Measurements from ENCODE around the gene CCDC80. TPM values are rescaled to one million over a fixed set of nuclear protein-coding genes. Genes with fewer than 3 reads are reported as not detected.
A peak's percentile ranks its signal among the peaks of the same experiment; 100 is the strongest.

CCDC80 gene
- total RNA-seq, 6 experiments from 2014 or later: 326 to 388 (median 358) TPM

DNA sequence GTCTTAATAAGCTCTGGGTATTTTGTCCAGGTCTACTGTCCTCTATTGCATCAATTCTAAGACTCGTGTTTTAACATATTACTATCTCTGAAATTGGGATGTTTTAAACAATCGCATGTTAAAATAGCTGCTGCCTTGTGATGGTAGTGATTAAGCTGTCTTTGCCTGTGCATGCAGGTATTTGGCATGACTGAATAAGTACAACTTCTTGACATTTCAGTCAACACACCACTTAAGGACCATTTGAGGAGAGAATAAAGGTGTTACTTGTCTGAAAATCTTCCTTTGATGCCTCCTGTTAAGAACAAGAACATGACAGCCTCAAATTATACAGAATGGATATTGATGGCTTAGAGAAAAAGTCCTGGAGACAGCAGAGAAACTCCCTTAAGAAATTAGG lies 46.1 kb downstream of the CCDC80 start:
- no peak for DNase-seq
- Mint-ChIP-seq H3K9me3 (no peaks in the 10 kb centered on the region), H3K27me3 (ENCODE audit: insufficient read depth) (no peaks in the 10 kb centered on the region), H3K4me3 (no peak overlapping the region), H3K27ac (no peak overlapping the region), H3K4me1 (ENCODE audit: low read depth) (peaks cover 17% of the 10 kb centered on the region), H3K36me3 (ENCODE audit: low read depth) (peaks cover 21% of the 10 kb centered on the region)
- TF ChIP-seq, protein P1, sequence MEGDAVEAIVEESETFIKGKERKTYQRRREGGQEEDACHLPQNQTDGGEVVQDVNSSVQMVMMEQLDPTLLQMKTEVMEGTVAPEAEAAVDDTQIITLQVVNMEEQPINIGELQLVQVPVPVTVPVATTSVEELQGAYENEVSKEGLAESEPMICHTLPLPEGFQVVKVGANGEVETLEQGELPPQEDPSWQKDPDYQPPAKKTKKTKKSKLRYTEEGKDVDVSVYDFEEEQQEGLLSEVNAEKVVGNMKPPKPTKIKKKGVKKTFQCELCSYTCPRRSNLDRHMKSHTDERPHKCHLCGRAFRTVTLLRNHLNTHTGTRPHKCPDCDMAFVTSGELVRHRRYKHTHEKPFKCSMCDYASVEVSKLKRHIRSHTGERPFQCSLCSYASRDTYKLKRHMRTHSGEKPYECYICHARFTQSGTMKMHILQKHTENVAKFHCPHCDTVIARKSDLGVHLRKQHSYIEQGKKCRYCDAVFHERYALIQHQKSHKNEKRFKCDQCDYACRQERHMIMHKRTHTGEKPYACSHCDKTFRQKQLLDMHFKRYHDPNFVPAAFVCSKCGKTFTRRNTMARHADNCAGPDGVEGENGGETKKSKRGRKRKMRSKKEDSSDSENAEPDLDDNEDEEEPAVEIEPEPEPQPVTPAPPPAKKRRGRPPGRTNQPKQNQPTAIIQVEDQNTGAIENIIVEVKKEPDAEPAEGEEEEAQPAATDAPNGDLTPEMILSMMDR (IDR thresholded peaks at IDR 0.05): no peak

GRCh38 chr3:112593258-112593657 lies 47.7 kb downstream of the CCDC80 start:
- Mint-ChIP-seq H3K27ac (no peak overlapping the region), H3K36me3 (ENCODE audit: low read depth) (peaks cover 21% of the 10 kb centered on the region), H3K9me3 (no peaks in the 10 kb centered on the region), H3K4me3 (no peak overlapping the region), H3K27me3 (ENCODE audit: insufficient read depth) (no peaks in the 10 kb centered on the region), H3K4me1 (ENCODE audit: low read depth) (peaks cover 17% of the 10 kb centered on the region)
- DNase-seq: no peak
- TF ChIP-seq, protein P1 (IDR thresholded peaks at IDR 0.05): no peak

DNA sequence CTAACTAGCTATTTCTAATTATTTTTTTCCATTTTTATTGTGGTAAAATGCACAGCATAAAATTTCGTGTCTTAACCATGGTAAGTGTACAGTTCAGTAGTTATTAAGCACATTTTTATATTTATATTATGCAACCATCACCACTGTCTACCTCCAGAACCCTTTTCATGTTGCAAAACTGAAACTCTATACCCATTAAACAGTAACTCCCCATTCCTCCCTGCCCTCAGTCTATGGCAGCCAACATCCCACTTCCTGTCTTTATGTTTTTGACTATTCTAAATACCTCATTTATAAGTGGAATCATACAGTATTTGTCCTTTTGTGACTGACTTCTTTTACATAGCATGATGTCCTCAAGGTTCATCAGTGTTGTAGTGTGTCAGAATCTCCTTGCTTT lies 53.6 kb downstream of the CCDC80 start:
- no peaks in the 10 kb centered on the region; the same call in 1 of the 2 replicates for H3K27me3 Mint-ChIP-seq (ENCODE audit: insufficient read depth)
- H3K9me3 Mint-ChIP-seq: no peaks in the 10 kb centered on the region
- H3K36me3 Mint-ChIP-seq (ENCODE audit: low read depth): peaks cover 2% of the 10 kb centered on the region
- TF ChIP-seq, protein P1 (IDR thresholded peaks at IDR 0.05): no peak
- no peak for DNase-seq
- no peak overlapping the region for H3K27ac Mint-ChIP-seq
- peaks cover 32% of the 10 kb centered on the region for H3K4me1 Mint-ChIP-seq (ENCODE audit: low read depth)
- no peak overlapping the region for H3K4me3 Mint-ChIP-seq

DNA sequence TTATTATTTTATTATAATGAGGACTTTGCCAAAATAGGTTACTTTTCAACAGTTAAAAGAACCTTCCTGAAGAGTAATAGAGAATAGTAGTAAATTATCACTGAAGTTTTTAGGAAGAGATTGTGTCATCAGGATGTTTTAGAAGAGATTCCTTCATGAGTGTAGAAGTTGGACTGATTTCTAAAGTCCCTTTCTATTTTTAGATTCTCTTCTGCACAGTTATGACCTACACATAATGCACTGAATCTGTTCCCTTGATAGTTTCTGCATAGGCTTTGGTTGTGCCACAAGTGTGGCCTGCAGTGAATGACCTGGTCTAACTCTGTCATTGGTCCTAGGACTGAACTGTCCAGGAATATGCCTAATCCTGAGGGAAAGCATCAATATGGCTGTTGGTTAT lies 55.2 kb downstream of the CCDC80 start:
- no peaks in the 10 kb centered on the region; the same call in 1 of the 2 replicates for H3K36me3 Mint-ChIP-seq (ENCODE audit: low read depth)
- H3K9me3 Mint-ChIP-seq: no peaks in the 10 kb centered on the region
- TF ChIP-seq, protein P1 (IDR thresholded peaks at IDR 0.05): no peak
- no peak overlapping the region for H3K4me3 Mint-ChIP-seq
- DNase-seq: no peak
- 0 out of 2 replicates have a peak overlapping the region, but pooled peaks have one; percentile 21 for H3K27ac Mint-ChIP-seq
- peaks cover 27% of the 10 kb centered on the region for H3K4me1 Mint-ChIP-seq (ENCODE audit: low read depth)
- no peaks in the 10 kb centered on the region; the same call in 1 of the 2 replicates for H3K27me3 Mint-ChIP-seq (ENCODE audit: insufficient read depth)

DNA sequence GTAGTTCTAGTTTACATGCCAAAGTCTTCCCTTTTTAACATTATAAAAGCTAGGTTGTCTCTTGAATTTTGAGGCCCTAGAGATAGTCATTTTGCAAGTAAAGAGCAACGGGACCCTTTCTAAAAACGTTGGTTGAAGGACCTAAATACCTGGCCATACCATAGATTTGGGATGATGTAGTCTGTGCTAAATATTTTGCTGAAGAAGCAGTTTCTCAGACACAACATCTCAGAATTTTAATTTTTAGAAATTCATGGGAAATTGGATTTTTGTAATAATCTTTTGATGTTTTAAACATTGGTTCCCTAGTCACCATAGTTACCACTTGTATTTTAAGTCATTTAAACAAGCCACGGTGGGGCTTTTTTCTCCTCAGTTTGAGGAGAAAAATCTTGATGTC lies 57.8 kb downstream of the CCDC80 start:
- peaks cover 4% of the 10 kb centered on the region for H3K36me3 Mint-ChIP-seq (ENCODE audit: low read depth)
- peaks cover 39% of the 10 kb centered on the region for H3K4me1 Mint-ChIP-seq (ENCODE audit: low read depth)
- H3K27me3 Mint-ChIP-seq (ENCODE audit: insufficient read depth): no peaks in the 10 kb centered on the region; the same call in 1 of the 2 replicates
- H3K27ac Mint-ChIP-seq: no peak overlapping the region
- DNase-seq: no peak
- TF ChIP-seq, protein P1 (IDR thresholded peaks at IDR 0.05): no peak
- H3K9me3 Mint-ChIP-seq: no peaks in the 10 kb centered on the region
- no peak overlapping the region for H3K4me3 Mint-ChIP-seq

Data from HFFc6 (cell line).